H9 (cell line): Measurements from ENCODE around the gene RHCE. TPM values are rescaled to one million over a fixed set of nuclear protein-coding genes. Genes with fewer than 3 reads are reported as not detected.

ENCODE experiments used
- DNase-seq: peaks from one replicate; pipeline ENCODE4 v3.0.0-alpha.2; 2017
- H2AFZ ChIP-seq: one replicate; pipeline ENCODE4 v1.6.1; 2013; ENCODE audit warnings: mild to moderate bottlenecking, low read length, control low read depth, moderate library complexity
- H2AK5ac ChIP-seq: 2 replicates; pipeline ENCODE4 v1.6.1; 2013; ENCODE audit warnings: low read length, control low read depth, mixed read lengths; ENCODE audit not compliant: insufficient read length
- H2BK120ac ChIP-seq: one replicate; pipeline ENCODE4 v1.6.1; 2013; ENCODE audit warnings: low read depth, mild to moderate bottlenecking, low read length, control low read depth, inconsistent platforms; ENCODE audit not compliant: poor library complexity, severe bottlenecking
- H2BK12ac ChIP-seq: 2 replicates; pipeline ENCODE4 v1.6.1; 2013; ENCODE audit warnings: low read length, control low read depth, mixed read lengths, low read depth; ENCODE audit not compliant: insufficient read length
- H2BK15ac ChIP-seq: 2 replicates; pipeline ENCODE4 v1.6.1; 2013; ENCODE audit warnings: low read depth, low read length, control low read depth
- H2BK20ac ChIP-seq: one replicate; pipeline ENCODE4 v1.6.1; 2013; ENCODE audit warnings: low read depth, mild to moderate bottlenecking, low read length, control low read depth, inconsistent platforms; ENCODE audit not compliant: poor library complexity, severe bottlenecking
- H2BK5ac ChIP-seq: 2 replicates; pipeline ENCODE4 v1.6.1; 2013; ENCODE audit warnings: low read length, control low read depth, mixed read lengths; ENCODE audit not compliant: insufficient read length
- H3K14ac ChIP-seq: 2 replicates; pipeline ENCODE4 v1.6.1; 2013; ENCODE audit warnings: low read length, control low read depth; ENCODE audit not compliant: insufficient read depth
- H3K18ac ChIP-seq: 2 replicates; pipeline ENCODE4 v1.6.1; 2013; ENCODE audit warnings: low read depth, mild to moderate bottlenecking, mixed read lengths, low read length, control low read depth; ENCODE audit not compliant: insufficient read length
- H3K23ac ChIP-seq: 2 replicates; pipeline ENCODE4 v1.6.1; 2013; ENCODE audit warnings: low read length, control low read depth, mixed read lengths, low read depth; ENCODE audit not compliant: insufficient read length
- H3K23me2 ChIP-seq: 2 replicates; pipeline ENCODE4 v1.6.1; 2013; ENCODE audit warnings: low read depth, mild to moderate bottlenecking, mixed read lengths, low read length, control low read depth; ENCODE audit not compliant: insufficient read length, poor library complexity, severe bottlenecking
- H3K27ac ChIP-seq: 2 replicates; pipeline ENCODE4 v1.5.1; 2013; ENCODE audit warnings: low read length, control low read depth, mixed read lengths, low read depth; ENCODE audit not compliant: insufficient read length
- H3K27me3 ChIP-seq: 2 replicates; pipeline ENCODE4 v1.6.1; 2013; ENCODE audit warnings: low read length, control low read depth, inconsistent platforms; ENCODE audit not compliant: insufficient read depth
- H3K4ac ChIP-seq: 2 replicates; pipeline ENCODE4 v1.6.1; 2013; ENCODE audit warnings: low read depth, mild to moderate bottlenecking, control low read depth, inconsistent platforms, low read length, moderate library complexity
- H3K4me1 ChIP-seq: 2 replicates; pipeline ENCODE4 v1.6.1; 2013; ENCODE audit warnings: low read length, control low read depth, inconsistent platforms; ENCODE audit not compliant: insufficient read depth
- H3K4me2 ChIP-seq: 2 replicates; pipeline ENCODE4 v1.6.1; 2013; ENCODE audit warnings: low read length, control low read depth, mixed read lengths; ENCODE audit not compliant: insufficient read length, insufficient read depth
- H3K56ac ChIP-seq: 2 replicates; pipeline ENCODE4 v1.6.1; 2013; ENCODE audit warnings: low read depth, mild to moderate bottlenecking, mixed read lengths, low read length, control low read depth; ENCODE audit not compliant: insufficient read length
- H3K79me1 ChIP-seq: 2 replicates; pipeline ENCODE4 v1.6.1; 2013; ENCODE audit warnings: low read depth, mild to moderate bottlenecking, moderate library complexity, low read length, control low read depth, inconsistent platforms; ENCODE audit not compliant: insufficient read depth, poor library complexity, severe bottlenecking
- H3K79me2 ChIP-seq: 2 replicates; pipeline ENCODE4 v1.6.1; 2013; ENCODE audit warnings: low read length, control low read depth, inconsistent platforms; ENCODE audit not compliant: insufficient read depth
- H3K9ac ChIP-seq: 2 replicates; pipeline ENCODE4 v1.6.1; 2013; ENCODE audit warnings: low read length, control low read depth, mixed read lengths; ENCODE audit not compliant: insufficient read length; ENCODE audit errors: extremely low read depth
- H3K9me3 ChIP-seq: one replicate; pipeline ENCODE4 v1.6.1; 2013; ENCODE audit warnings: low read depth, low read length, inconsistent platforms; ENCODE audit not compliant: control insufficient read depth
- H3T11ph ChIP-seq: one replicate; pipeline ENCODE4 v1.6.1; 2013; ENCODE audit warnings: mild to moderate bottlenecking, low read length, control low read depth, inconsistent platforms
- H4K20me1 ChIP-seq: one replicate; pipeline ENCODE4 v1.6.1; 2013; ENCODE audit not compliant: control insufficient read depth, insufficient read length, insufficient read depth
- H4K5ac ChIP-seq: 2 replicates; pipeline ENCODE4 v1.6.1; 2013; ENCODE audit warnings: low read depth, mild to moderate bottlenecking, mixed read lengths, low read length, control low read depth; ENCODE audit not compliant: insufficient read length
- H4K8ac ChIP-seq: replicated peaks from 2 replicates; pipeline ENCODE4 v1.6.1; 2013; ENCODE audit warnings: low read length, control low read depth, mixed read lengths, low read depth; ENCODE audit not compliant: insufficient read length
- H4K91ac ChIP-seq: 2 replicates; pipeline ENCODE4 v1.6.1; 2013; ENCODE audit warnings: low read depth, mild to moderate bottlenecking, moderate library complexity, mixed read lengths, low read length, control low read depth; ENCODE audit not compliant: insufficient read length
- H3K27ac Mint-ChIP-seq, 3 experiments: 2 replicates in 2 of 3; 3 replicates in 1 of 3; pipeline ENCODE4 v1.8.0; 2020 to 2021; ENCODE audit warnings: mixed read lengths in 3 of 3, mild to moderate bottlenecking in 1 of 3, moderate library complexity in 1 of 3
- H3K27me3 Mint-ChIP-seq: 2 replicates; pipeline ENCODE4 v1.8.0; 2021; ENCODE audit warnings: low read depth, mild to moderate bottlenecking, moderate library complexity, mixed read lengths
- H3K36me3 Mint-ChIP-seq, 3 experiments: 2 replicates in 2 of 3; 3 replicates in 1 of 3; pipeline ENCODE4 v1.8.0; 2020 to 2021; ENCODE audit warnings: low read depth in 3 of 3, mixed read lengths in 3 of 3; ENCODE audit not compliant: insufficient read depth in 1 of 3
- H3K4me1 Mint-ChIP-seq, 2 experiments: 2 replicates each; pipeline ENCODE4 v1.8.0; 2020; ENCODE audit warnings: mixed read lengths in 2 of 2
- H3K4me3 Mint-ChIP-seq, 2 experiments: 2 replicates in 1 of 2; 3 replicates in 1 of 2; pipeline ENCODE4 v1.8.0; 2020 to 2021; ENCODE audit warnings: mild to moderate bottlenecking in 2 of 2, mixed read lengths in 2 of 2, moderate library complexity in 1 of 2
- H3K9me3 Mint-ChIP-seq, 2 experiments: 2 replicates in 1 of 2; 3 replicates in 1 of 2; pipeline ENCODE4 v1.8.0; 2020; ENCODE audit warnings: mild to moderate bottlenecking in 2 of 2, mixed read lengths in 2 of 2, moderate library complexity in 1 of 2
- WGBS: extraction: QIAGEN DNeasy Blood & Tissue Kit; methylation state at CpG from one replicate; pipeline ENCODE4 v1.1.7; 2013; ENCODE audit warnings: missing lambda C conversion rate, low lambda C conversion rate, mixed read lengths; ENCODE audit not compliant: insufficient read length; ENCODE audit errors: extremely low coverage; 5-methylcytosine and 5-hydroxymethylcytosine counted together
- total RNA-seq: library from RNA; stranded (reverse); gene quantifications from 2 replicates; pipeline ENCODE4 v1.2.1, GENCODE V29; 2021
- TF ChIP-seq, protein P1 (sequence below): fragments of 200-600 bp; sonication (generic); conservative IDR thresholded peaks from 3 replicates; pipeline ENCODE4 v1.8.0; 2021; ENCODE audit warnings: antibody characterized with exemption, mild to moderate bottlenecking

RHCE gene
- total RNA-seq, 1 experiment from 2014 or later, result 0.90 TPM

DNA sequence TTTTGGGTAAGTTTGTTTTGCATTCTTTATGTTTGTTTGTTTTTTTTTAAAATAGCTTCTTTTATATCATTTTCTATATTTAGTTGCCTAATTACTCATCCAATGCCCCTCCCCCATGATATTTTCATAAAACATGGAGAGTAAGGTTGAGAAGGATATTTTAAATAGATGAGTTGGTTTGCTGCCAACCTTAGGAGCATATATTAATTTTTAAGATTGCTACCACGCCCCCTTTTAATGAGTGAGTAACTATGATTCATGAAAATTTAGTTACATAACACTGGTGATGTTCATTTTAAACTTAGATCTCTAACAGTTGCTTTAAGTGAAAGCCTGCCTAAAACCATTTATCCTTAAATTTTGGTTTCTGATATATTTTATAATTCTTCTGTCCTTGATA is 63.8 kb downstream of the RHCE start:
- H3K23ac ChIP-seq, result no peak overlapping the region
- no peaks in the 10 kb centered on the region for H3K4me1 Mint-ChIP-seq
- peaks cover 6 to 76% (median 64%) of the 10 kb centered on the region in 3 experiments; a peak in 5 of 7 replicates for H3K36me3 Mint-ChIP-seq
- no peaks in the 10 kb centered on the region for H3K4me1 ChIP-seq
- peaks cover 4% of the 10 kb centered on the region for H3K79me1 ChIP-seq
- no peaks in the 10 kb centered on the region for H3K9me3 Mint-ChIP-seq
- WGBS, result no CpG with 5 or more reads among the region's 1 CpG
- H3K27me3 Mint-ChIP-seq, result no peaks in the 10 kb centered on the region
- TF ChIP-seq, protein P1, sequence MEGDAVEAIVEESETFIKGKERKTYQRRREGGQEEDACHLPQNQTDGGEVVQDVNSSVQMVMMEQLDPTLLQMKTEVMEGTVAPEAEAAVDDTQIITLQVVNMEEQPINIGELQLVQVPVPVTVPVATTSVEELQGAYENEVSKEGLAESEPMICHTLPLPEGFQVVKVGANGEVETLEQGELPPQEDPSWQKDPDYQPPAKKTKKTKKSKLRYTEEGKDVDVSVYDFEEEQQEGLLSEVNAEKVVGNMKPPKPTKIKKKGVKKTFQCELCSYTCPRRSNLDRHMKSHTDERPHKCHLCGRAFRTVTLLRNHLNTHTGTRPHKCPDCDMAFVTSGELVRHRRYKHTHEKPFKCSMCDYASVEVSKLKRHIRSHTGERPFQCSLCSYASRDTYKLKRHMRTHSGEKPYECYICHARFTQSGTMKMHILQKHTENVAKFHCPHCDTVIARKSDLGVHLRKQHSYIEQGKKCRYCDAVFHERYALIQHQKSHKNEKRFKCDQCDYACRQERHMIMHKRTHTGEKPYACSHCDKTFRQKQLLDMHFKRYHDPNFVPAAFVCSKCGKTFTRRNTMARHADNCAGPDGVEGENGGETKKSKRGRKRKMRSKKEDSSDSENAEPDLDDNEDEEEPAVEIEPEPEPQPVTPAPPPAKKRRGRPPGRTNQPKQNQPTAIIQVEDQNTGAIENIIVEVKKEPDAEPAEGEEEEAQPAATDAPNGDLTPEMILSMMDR, result no peak
- no peaks in the 10 kb centered on the region for H3K9me3 ChIP-seq
- no peak overlapping the region for H2AFZ ChIP-seq
- H3K4me2 ChIP-seq, result no peak overlapping the region
- H3K18ac ChIP-seq, result no peak overlapping the region
- H3T11ph ChIP-seq, result no peak overlapping the region
- no peaks in the 10 kb centered on the region for H4K20me1 ChIP-seq
- H3K23me2 ChIP-seq, result no peaks in the 10 kb centered on the region
- H3K79me2 ChIP-seq, result no peaks in the 10 kb centered on the region
- H3K56ac ChIP-seq, result no peak overlapping the region
- H3K27me3 ChIP-seq, result no peaks in the 10 kb centered on the region
- no peak overlapping the region for H2BK12ac ChIP-seq
- H3K27ac Mint-ChIP-seq, result no peak overlapping the region
- no peak overlapping the region for H3K27ac ChIP-seq
- H2BK15ac ChIP-seq, result no peak overlapping the region
- no peak overlapping the region for H2BK5ac ChIP-seq
- H3K4ac ChIP-seq, result no peak overlapping the region
- H3K9ac ChIP-seq, result no peak overlapping the region
- no peak overlapping the region for H2BK120ac ChIP-seq
- no peak overlapping the region for H2BK20ac ChIP-seq
- no peak overlapping the region for H3K4me3 Mint-ChIP-seq
- H4K5ac ChIP-seq, result no peak overlapping the region
- H2AK5ac ChIP-seq, result no peak overlapping the region
- no peak overlapping the region for H4K8ac ChIP-seq
- no peak overlapping the region for H3K14ac ChIP-seq
- DNase-seq, result no peak
- H4K91ac ChIP-seq, result no peak overlapping the region
